PC-9 (cell line): ENCODE data around the gene PLCL2. TPM values are rescaled to one million over a fixed set of nuclear protein-coding genes. Genes with fewer than 3 reads are reported as not detected.

Experiments used
- BruUV-seq: library from RNA; stranded (reverse); fragments of 400-500 nt; replicated peaks from 2 replicates; lab custom pipeline; 2021; lab: Mats Ljungman, UMichigan
- CTCF ChIA-PET: fragments of 300-600 bp; sonication (Branson Sonifier 250); formaldehyde crosslinking; loops from one replicate; lab custom pipeline; 2022; ENCODE audit warnings: antibody characterized with exemption; lab: Charles Lee
- POLR2A ChIA-PET: fragments of 300-600 bp; sonication (Branson Sonifier 250); formaldehyde crosslinking; loops from one replicate; lab custom pipeline; 2022; ENCODE audit warnings: antibody characterized with exemption; ENCODE audit not compliant: unreplicated experiment; lab: Charles Lee
- DNase-seq, 2 experiments: peaks; one replicate each; pipeline versions ENCODE4 v3.0.0 to v3.0.0-alpha.2; 2015 to 2022; ENCODE audit warnings: mixed read lengths in 1 of 2
- H2AFZ ChIP-seq: fragments of 200-600 bp; sonication (generic); 2 replicates; pipeline ENCODE4 v1.8.1; 2017; ENCODE audit warnings: antibody characterized with exemption
- H3F3A ChIP-seq: fragments of 200-600 bp; sonication (generic); 2 replicates; pipeline ENCODE4 v1.8.1; 2017; ENCODE audit warnings: antibody characterized with exemption, mild to moderate bottlenecking, low read depth; ENCODE audit not compliant: insufficient read depth
- H3K27ac ChIP-seq: fragments of 200-600 bp; sonication (generic); 2 replicates; pipeline ENCODE4 v1.6.1; 2016; ENCODE audit warnings: mixed run types
- H3K27me3 ChIP-seq: fragments of 200-600 bp; sonication (generic); 2 replicates; pipeline ENCODE4 v1.6.1; 2016; ENCODE audit warnings: low read depth, mixed run types; ENCODE audit not compliant: insufficient read depth
- H3K36me3 ChIP-seq: fragments of 200-600 bp; sonication (generic); 2 replicates; pipeline ENCODE4 v1.6.1; 2016; ENCODE audit warnings: low read depth, mixed run types
- H3K4me1 ChIP-seq: fragments of 200-600 bp; sonication (generic); replicated peaks from 2 replicates; pipeline ENCODE4 v1.6.1; 2016; ENCODE audit warnings: mixed run types; ENCODE audit not compliant: insufficient read depth
- H3K4me2 ChIP-seq: fragments of 200-600 bp; sonication (generic); 2 replicates; pipeline ENCODE4 v1.6.1; 2017; ENCODE audit warnings: mixed run types
- H3K4me3 ChIP-seq: fragments of 200-600 bp; sonication (generic); 2 replicates; pipeline ENCODE4 v1.6.1; 2016; ENCODE audit warnings: mixed run types
- H3K79me2 ChIP-seq: fragments of 200-600 bp; sonication (generic); 2 replicates; pipeline ENCODE4 v1.6.1; 2017; ENCODE audit warnings: low read depth, mixed run types
- H3K9me2 ChIP-seq: fragments of 200-600 bp; sonication (generic); 2 replicates; pipeline ENCODE4 v1.8.1; 2017; ENCODE audit warnings: mild to moderate bottlenecking; ENCODE audit not compliant: insufficient read depth
- H3K9me3 ChIP-seq: fragments of 200-600 bp; sonication (generic); 2 replicates; pipeline ENCODE4 v1.8.1; 2016; ENCODE audit warnings: low read depth; ENCODE audit not compliant: insufficient read depth
- H4K20me1 ChIP-seq: fragments of 200-600 bp; sonication (generic); 2 replicates; pipeline ENCODE4 v1.8.1; 2017; ENCODE audit not compliant: insufficient read depth
- CTCF ChIP-seq: fragments of 200-600 bp; sonication (generic); conservative IDR thresholded peaks from 2 replicates; pipeline ENCODE4 v1.6.1; 2017; ENCODE audit warnings: mixed run types, antibody characterized with exemption, mild to moderate bottlenecking, moderate library complexity
- EZH2 ChIP-seq: fragments of 200-600 bp; sonication (generic); IDR thresholded peaks from 2 replicates; pipeline ENCODE4 v1.8.0; 2017; ENCODE audit warnings: antibody characterized with exemption, low read depth
- intact Hi-C: fragments of 100-400 bp; cut with micrococcal nuclease; formaldehyde crosslinking; loops from one replicate; pipeline ENCODE4 v1.10.0; 2022; ENCODE audit not compliant: unreplicated experiment
- total RNA-seq: library from RNA; stranded (reverse); gene quantifications from 2 replicates; pipeline ENCODE4 v1.2.3, GENCODE V29; 2021

The PLCL2 gene
- total RNA-seq, 1 experiment from 2014 or later: 4.6 TPM

DNA sequence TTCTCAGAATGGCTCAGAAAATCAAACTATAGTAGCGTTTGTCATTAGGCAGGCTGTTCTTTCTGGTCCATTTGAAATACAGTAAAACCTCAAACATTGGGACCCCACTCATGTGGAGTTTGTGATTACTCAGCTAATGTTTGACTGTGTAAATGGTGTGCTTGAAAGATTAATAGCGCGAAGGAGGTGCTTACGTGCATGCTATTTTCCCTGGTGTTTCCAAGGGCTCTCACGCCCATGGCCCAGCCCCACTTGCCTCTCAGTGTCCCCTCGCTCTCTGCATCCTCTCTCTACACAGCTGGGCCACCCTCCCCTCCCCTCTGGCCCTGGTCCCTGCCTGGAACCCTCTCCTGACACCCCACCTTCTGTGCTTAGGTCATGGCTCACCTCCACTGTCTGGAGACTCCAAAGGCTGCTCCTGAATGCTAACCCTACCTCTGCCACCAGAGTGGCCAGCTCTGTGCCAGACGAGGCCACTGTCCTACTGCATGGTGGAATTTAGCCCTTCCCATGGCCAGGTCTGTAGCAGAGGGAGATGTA is 194.2 kb downstream of the PLCL2 start:
- no peak overlapping the region for H2AFZ ChIP-seq
- no peaks in the 10 kb centered on the region for H3K27me3 ChIP-seq
- H3K36me3 ChIP-seq: peaks cover 3% of the 10 kb centered on the region; the same call in 1 of the 2 replicates
- intact Hi-C loops: no loop called here
- H3K4me3 ChIP-seq: no peak overlapping the region
- POLR2A ChIA-PET: no interaction called here
- H3K9me2 ChIP-seq: no peaks in the 10 kb centered on the region
- H3K4me1 ChIP-seq: no peaks in the 10 kb centered on the region
- H3K79me2 ChIP-seq: no peaks in the 10 kb centered on the region
- no peak for TF ChIP-seq CTCF
- TF ChIP-seq EZH2: no peak
- no peaks in the 10 kb centered on the region for H4K20me1 ChIP-seq
- CTCF ChIA-PET: no interaction called here
- BruUV-seq: no TSS peak
- H3K27ac ChIP-seq: no peak overlapping the region
- DNase-seq: no peak
- no peaks in the 10 kb centered on the region for H3F3A ChIP-seq
- H3K9me3 ChIP-seq: no peaks in the 10 kb centered on the region
- no peak overlapping the region for H3K4me2 ChIP-seq

DNA sequence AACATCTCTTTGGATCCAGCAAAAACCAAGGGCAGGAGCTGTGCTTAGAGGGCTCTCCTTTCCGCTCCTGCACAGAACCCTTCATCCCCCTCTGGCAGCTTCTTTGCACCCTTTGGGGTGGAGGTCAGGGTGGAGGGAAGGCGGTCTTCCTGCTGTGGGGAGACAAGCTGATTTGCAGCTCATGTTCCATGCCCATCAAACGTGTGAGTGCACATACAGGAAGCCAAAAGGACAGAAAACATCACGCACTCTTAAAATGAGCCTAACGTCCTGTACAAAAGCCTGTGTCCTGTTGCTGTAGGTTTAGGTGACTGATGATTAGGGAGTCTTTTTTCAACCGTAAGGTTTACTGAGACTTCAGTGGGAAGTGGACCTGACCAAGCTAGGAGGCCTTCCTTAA is 195.2 kb downstream of the PLCL2 start:
- H4K20me1 ChIP-seq: no peaks in the 10 kb centered on the region
- no peak overlapping the region for H2AFZ ChIP-seq
- H3K9me2 ChIP-seq: no peaks in the 10 kb centered on the region
- TF ChIP-seq EZH2 (no peak), CTCF (no peak)
- H3K4me2 ChIP-seq: no peak overlapping the region
- no peaks in the 10 kb centered on the region for H3K4me1 ChIP-seq
- H3K27ac ChIP-seq: no peak overlapping the region
- no peak for DNase-seq
- no peak overlapping the region for H3K4me3 ChIP-seq
- intact Hi-C loops: no loop called here
- peaks cover 3% of the 10 kb centered on the region; the same call in 1 of the 2 replicates for H3K36me3 ChIP-seq
- no peaks in the 10 kb centered on the region for H3K27me3 ChIP-seq
- ChIA-PET POLR2A (no interaction called here), CTCF (interaction anchor here (0.6 kb wide), 1 partner anchor 447 kb away, joined by 4 read pairs; no protein-coding TSS in a partner anchor)
- H3K9me3 ChIP-seq: no peaks in the 10 kb centered on the region
- no peaks in the 10 kb centered on the region for H3K79me2 ChIP-seq
- BruUV-seq: no TSS peak
- H3F3A ChIP-seq: no peaks in the 10 kb centered on the region

DNA sequence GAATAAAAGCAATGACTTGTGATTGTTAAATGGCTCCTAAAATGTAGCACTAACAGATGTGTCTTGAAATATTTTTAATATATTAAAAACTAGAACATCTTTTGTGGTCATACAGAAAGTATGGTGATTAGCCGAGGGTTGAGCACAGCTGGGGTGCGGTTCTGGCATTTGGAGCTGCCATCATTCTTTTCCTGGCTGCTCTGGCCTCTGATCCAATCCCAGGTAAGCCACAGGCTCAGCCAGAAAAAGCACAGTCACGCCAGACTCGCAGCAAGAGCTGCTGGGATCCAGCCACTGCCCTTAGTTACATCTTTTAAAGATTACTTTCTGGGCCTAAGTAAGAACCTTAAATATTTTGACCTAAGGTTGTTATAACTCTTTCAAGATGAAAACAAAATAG is 196.8 kb downstream of the PLCL2 start:
- no peak overlapping the region for H3K4me2 ChIP-seq
- TF ChIP-seq CTCF: no peak
- TF ChIP-seq EZH2: no peak

More for the DNA sequence above, 196.8 kb downstream of the PLCL2 start:
- Histone ChIP-seq H3K9me3 (no peaks in the 10 kb centered on the region), H3K27ac (no peak overlapping the region), H3K36me3 (no peaks in the 10 kb centered on the region), H3K4me1 (no peaks in the 10 kb centered on the region), H3K9me2 (no peaks in the 10 kb centered on the region), H2AFZ (no peak overlapping the region), H3K4me3 (no peak overlapping the region), H4K20me1 (no peaks in the 10 kb centered on the region), H3K27me3 (no peaks in the 10 kb centered on the region), H3F3A (no peaks in the 10 kb centered on the region), H3K79me2 (no peaks in the 10 kb centered on the region)
- intact Hi-C loops: no loop called here
- no peak for DNase-seq
- no TSS peak for BruUV-seq
- ChIA-PET POLR2A (no interaction called here), CTCF (no interaction called here)
